Measurements from ENCODE around the gene BBX.

BBX gene

DNA sequence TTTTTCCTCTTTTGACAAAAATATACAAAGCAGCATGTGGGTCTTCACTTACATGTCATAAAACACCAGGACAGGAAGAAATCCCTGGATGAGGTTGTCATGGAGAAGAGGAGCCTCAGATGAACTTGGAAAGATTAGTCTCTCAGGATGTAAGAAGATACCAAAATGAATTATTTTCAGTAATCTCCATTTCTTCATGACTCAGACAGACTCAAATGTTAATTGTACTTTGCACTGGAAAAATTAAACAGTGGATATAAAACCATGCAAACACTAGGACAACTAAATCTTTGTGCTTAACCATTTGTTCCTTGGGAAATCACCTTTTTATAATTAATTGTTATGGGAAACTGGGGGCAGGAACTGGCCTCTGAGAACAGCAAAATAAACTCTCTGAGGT, 331.1 kb downstream of the BBX start:
- H3K27ac ChIP-seq (replicated peaks) = no peak overlapping the region
- no peak for DNase-seq (ENCODE audit: low read depth in 1 of 2, low spot score in 1 of 2)
- H3K4me3 ChIP-seq (replicated peaks; ENCODE audit: insufficient read depth, low read length) = no peak overlapping the region
- TF ChIP-seq GABPA (IDR thresholded peaks at IDR 0.05; ENCODE audit: low read depth) (no peak), POLR2AphosphoS5 (IDR thresholded peaks at IDR 0.05; ENCODE audit: low read depth) (no peak), SPI1 (IDR thresholded peaks at IDR 0.05; ENCODE audit: borderline replicate concordance, low read depth) (no peak)
- TF ChIP-seq, protein P1, sequence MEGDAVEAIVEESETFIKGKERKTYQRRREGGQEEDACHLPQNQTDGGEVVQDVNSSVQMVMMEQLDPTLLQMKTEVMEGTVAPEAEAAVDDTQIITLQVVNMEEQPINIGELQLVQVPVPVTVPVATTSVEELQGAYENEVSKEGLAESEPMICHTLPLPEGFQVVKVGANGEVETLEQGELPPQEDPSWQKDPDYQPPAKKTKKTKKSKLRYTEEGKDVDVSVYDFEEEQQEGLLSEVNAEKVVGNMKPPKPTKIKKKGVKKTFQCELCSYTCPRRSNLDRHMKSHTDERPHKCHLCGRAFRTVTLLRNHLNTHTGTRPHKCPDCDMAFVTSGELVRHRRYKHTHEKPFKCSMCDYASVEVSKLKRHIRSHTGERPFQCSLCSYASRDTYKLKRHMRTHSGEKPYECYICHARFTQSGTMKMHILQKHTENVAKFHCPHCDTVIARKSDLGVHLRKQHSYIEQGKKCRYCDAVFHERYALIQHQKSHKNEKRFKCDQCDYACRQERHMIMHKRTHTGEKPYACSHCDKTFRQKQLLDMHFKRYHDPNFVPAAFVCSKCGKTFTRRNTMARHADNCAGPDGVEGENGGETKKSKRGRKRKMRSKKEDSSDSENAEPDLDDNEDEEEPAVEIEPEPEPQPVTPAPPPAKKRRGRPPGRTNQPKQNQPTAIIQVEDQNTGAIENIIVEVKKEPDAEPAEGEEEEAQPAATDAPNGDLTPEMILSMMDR (IDR thresholded peaks at IDR 0.05; ENCODE audit: insufficient read depth, low read length) = no peak
- TF ChIP-seq, protein P2, sequence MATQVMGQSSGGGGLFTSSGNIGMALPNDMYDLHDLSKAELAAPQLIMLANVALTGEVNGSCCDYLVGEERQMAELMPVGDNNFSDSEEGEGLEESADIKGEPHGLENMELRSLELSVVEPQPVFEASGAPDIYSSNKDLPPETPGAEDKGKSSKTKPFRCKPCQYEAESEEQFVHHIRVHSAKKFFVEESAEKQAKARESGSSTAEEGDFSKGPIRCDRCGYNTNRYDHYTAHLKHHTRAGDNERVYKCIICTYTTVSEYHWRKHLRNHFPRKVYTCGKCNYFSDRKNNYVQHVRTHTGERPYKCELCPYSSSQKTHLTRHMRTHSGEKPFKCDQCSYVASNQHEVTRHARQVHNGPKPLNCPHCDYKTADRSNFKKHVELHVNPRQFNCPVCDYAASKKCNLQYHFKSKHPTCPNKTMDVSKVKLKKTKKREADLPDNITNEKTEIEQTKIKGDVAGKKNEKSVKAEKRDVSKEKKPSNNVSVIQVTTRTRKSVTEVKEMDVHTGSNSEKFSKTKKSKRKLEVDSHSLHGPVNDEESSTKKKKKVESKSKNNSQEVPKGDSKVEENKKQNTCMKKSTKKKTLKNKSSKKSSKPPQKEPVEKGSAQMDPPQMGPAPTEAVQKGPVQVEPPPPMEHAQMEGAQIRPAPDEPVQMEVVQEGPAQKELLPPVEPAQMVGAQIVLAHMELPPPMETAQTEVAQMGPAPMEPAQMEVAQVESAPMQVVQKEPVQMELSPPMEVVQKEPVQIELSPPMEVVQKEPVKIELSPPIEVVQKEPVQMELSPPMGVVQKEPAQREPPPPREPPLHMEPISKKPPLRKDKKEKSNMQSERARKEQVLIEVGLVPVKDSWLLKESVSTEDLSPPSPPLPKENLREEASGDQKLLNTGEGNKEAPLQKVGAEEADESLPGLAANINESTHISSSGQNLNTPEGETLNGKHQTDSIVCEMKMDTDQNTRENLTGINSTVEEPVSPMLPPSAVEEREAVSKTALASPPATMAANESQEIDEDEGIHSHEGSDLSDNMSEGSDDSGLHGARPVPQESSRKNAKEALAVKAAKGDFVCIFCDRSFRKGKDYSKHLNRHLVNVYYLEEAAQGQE (IDR thresholded peaks at IDR 0.05; ENCODE audit: insufficient replicate concordance, low read depth) = no peak
- H3K27me3 ChIP-seq (ENCODE audit: insufficient read depth, poor library complexity, severe bottlenecking) = no peaks in the 10 kb centered on the region

DNA sequence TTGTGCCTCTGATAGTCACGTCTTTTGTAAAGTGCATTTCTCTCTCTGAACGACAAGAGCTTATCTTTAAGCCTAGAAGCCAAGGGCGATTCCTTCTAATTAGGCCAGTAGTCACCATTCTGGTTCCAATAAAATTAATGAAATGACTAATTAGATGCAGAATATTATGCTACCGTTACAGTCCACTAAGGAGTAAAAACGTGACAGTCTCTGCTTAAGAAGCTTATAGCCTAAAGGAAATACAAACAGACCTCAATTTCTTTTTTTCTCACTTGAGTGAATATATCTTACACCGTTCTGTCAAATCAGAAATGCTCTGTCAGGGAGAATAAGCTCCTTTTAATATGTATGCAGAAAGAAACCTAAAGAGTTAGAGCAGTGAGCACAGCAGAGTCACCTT, 332.0 kb downstream of the BBX start:
- no peak for DNase-seq (ENCODE audit: low read depth in 1 of 2, low spot score in 1 of 2)
- H3K27ac ChIP-seq (replicated peaks) = no peak overlapping the region
- H3K27me3 ChIP-seq (ENCODE audit: insufficient read depth, poor library complexity, severe bottlenecking) = no peaks in the 10 kb centered on the region
- H3K4me3 ChIP-seq (replicated peaks; ENCODE audit: insufficient read depth, low read length) = no peak overlapping the region
- TF ChIP-seq, protein P2 (IDR thresholded peaks at IDR 0.05; ENCODE audit: insufficient replicate concordance, low read depth) = no peak
- TF ChIP-seq, protein P1 (IDR thresholded peaks at IDR 0.05; ENCODE audit: insufficient read depth, low read length) = no peak
- no peak for TF ChIP-seq SPI1 (IDR thresholded peaks at IDR 0.05; ENCODE audit: borderline replicate concordance, low read depth)
- TF ChIP-seq GABPA (IDR thresholded peaks at IDR 0.05; ENCODE audit: low read depth) = no peak
- no peak for TF ChIP-seq POLR2AphosphoS5 (IDR thresholded peaks at IDR 0.05; ENCODE audit: low read depth)

DNA sequence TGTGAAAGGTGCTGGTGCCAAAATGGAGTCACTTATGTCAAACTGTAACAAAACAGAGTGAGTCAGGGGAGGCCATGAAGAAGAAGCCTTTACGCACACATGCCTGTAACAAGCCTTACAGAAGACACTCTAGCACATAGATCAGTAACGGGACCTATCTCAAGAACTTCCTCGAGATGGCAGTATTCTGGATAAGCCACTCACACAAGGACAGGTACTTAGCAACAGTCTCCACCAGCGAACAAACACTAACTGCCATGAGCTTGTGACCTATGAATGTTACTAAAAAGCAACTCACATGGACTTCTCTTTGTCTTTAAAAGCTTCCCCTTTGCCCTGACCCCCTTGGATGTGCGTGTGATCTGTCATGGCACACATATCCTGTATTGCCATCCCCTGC, 332.9 kb downstream of the BBX start:
- H3K4me3 ChIP-seq (replicated peaks; ENCODE audit: insufficient read depth, low read length) = no peak overlapping the region
- H3K27ac ChIP-seq (replicated peaks) = no peak overlapping the region
- DNase-seq (ENCODE audit: low read depth in 1 of 2, low spot score in 1 of 2) = peak in 1 of 2 experiments; percentile 33
- H3K27me3 ChIP-seq (ENCODE audit: insufficient read depth, poor library complexity, severe bottlenecking) = no peaks in the 10 kb centered on the region
- TF ChIP-seq GABPA (IDR thresholded peaks at IDR 0.05; ENCODE audit: low read depth) = no peak
- TF ChIP-seq, protein P1 (IDR thresholded peaks at IDR 0.05; ENCODE audit: insufficient read depth, low read length) = peak; percentile 20
- TF ChIP-seq POLR2AphosphoS5 (IDR thresholded peaks at IDR 0.05; ENCODE audit: low read depth) = no peak
- TF ChIP-seq, protein P2 (IDR thresholded peaks at IDR 0.05; ENCODE audit: insufficient replicate concordance, low read depth) = no peak
